Psoas muscle (tissue), 8 donors: ENCODE results near the gene PROK1. TPM values are rescaled to one million over a fixed set of nuclear protein-coding genes. Genes with fewer than 3 reads are reported as not detected.
"Not testable (repeated sequence)": the region's sequence is repeated elsewhere in the genome, so short reads cannot be mapped to it uniquely, and the experiment has no call there.

Source experiments
- ATAC-seq, 4 donors: fragments of 200-7000 bp; cut with Tn5 transposase; one replicate each; pipeline ENCODE4 v1.9.1; 2020; ENCODE audit warnings: moderate library complexity in 3 of 4, mild to moderate bottlenecking in 2 of 4
- DNase-seq, 2 donors: peaks; one replicate each; pipeline ENCODE4 v3.0.0-alpha.2; 2020
- H3K27ac ChIP-seq: fragments of 200-600 bp; one replicate; pipeline ENCODE4 v1.8.0; 2022
- H3K27me3 ChIP-seq, 3 donors: fragments of 200-600 bp in 1 of 3; one replicate each; pipeline versions ENCODE4 v1.6.1 to v1.8.0; 2013 to 2022; ENCODE audit warnings: low read length in 2 of 3, mild to moderate bottlenecking in 2 of 3, moderate library complexity in 1 of 3; ENCODE audit not compliant: insufficient read depth in 3 of 3
- H3K36me3 ChIP-seq, 2 donors: fragments of 200-600 bp in 1 of 2; one replicate each; pipeline versions ENCODE4 v1.6.1 to v1.8.0; 2013 to 2022; ENCODE audit warnings: low read depth in 1 of 2, mild to moderate bottlenecking in 1 of 2, moderate library complexity in 1 of 2; ENCODE audit not compliant: insufficient read depth in 1 of 2
- H3K4me1 ChIP-seq: fragments of 200-600 bp; one replicate; pipeline ENCODE4 v1.8.0; 2022
- H3K4me3 ChIP-seq: fragments of 200-600 bp; one replicate; pipeline ENCODE4 v1.8.0; 2022; ENCODE audit warnings: mild to moderate bottlenecking
- H3K9me3 ChIP-seq: fragments of 200-600 bp; one replicate; pipeline ENCODE4 v1.8.0; 2022
- WGBS, 3 donors: extraction: QIAGEN DNeasy Blood & Tissue Kit; methylation state at CpG; one replicate each; pipeline versions ENCODE4 v1.1.6 to v1.1.7; 2013; 5-methylcytosine and 5-hydroxymethylcytosine counted together
- intact Hi-C, 2 donors: fragments of 100-400 bp; cut with DNase I; formaldehyde crosslinking; loops; one replicate each; pipeline versions ENCODE4 v1.11.0 to v1.14.2; 2022
- long read RNA-seq, 2 donors: library from polyadenylated mRNA; unstranded; transcript quantifications; one replicate each; pipeline ENCODE4 v2.0.0, GENCODE V29; 2021
- polyA plus RNA-seq, 3 donors: library from polyadenylated mRNA; stranded (reverse); fragments of 200-250 nt; gene quantifications; one replicate each; pipeline ENCODE4 v1.2.3, GENCODE V29; 2013
- total RNA-seq, 4 donors: library from RNA; stranded (reverse); fragmentation: NEBNext Ultra II Directional in 2 of 4; extraction: Animal tissue kit (Norgen Biotek cat#: 25700) in 2 of 4; gene quantifications; one replicate each; pipeline versions ENCODE4 v1.2.1 to v1.2.4, GENCODE V29; 2021 to 2023
- TF ChIP-seq, protein P1 (sequence below): fragments of 200-600 bp; IDR thresholded peaks from one replicate; pipeline ENCODE4 v1.8.0; 2022; ENCODE audit warnings: antibody characterized with exemption
- donor health status: healthy with polysubstance abuse.
- donor health status: DM: no; HTN: no; CAD: no; lungs with moderate emphysema.
- donor health status: Bipolar disorder and iron deficiency.
- donor health status: healthy.
- donor health status: DM: yes; HTN: yes; CAD: no.
- donor health status: DM: no; HTN: no; CAD: no.
- donor health status: DM: no; HTN: no; CAD: no.
- donor health status: DM: yes; HTN: yes; CAD: no.

The PROK1 gene, protein sequence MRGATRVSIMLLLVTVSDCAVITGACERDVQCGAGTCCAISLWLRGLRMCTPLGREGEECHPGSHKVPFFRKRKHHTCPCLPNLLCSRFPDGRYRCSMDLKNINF
- under 1 TPM in 3 of 4 donors, not detected in 1; 0.15 to 0.21 (median 0.16) TPM for total RNA-seq
- polyA plus RNA-seq = 10 to 100 TPM in 1 of 3 donors, under 1 TPM in 2; 0.23 to 15.0 (median 0.68) TPM
- long read RNA-seq, donor 1 = 0 reads
- long read RNA-seq, donor 2 = 0 reads

DNA sequence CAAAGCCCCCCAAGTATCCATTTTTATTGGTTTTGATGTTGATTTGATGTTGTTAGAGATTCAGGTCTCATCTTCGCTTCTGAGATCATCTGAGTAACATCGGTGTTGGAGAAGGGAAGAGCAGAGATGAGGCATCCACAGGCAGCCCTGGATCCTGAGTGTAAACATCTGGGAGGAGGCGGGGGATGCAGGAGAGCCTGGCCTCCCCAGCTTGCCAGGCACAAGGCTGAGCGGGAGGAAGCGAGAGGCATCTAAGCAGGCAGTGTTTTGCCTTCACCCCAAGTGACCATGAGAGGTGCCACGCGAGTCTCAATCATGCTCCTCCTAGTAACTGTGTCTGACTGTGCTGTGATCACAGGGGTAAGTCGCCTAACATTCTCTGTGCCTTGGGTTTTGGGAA is at the start of gene PROK1:
TSS of gene PROK1 (plus strand) at position 221 of the 400 bp plus-strand sequence. CDS start at position 289, 68 bp downstream.
- intact Hi-C loops = no loop called here
- no peak within 1 kb of the TSS for H3K4me3 ChIP-seq
- no peaks in the 10 kb centered on the region for H3K4me1 ChIP-seq
- H3K36me3 ChIP-seq = no peaks in the 10 kb centered on the region
- DNase-seq (no peak), ATAC-seq (no peak)
- no peaks in the 10 kb centered on the region for H3K9me3 ChIP-seq
- no peak within 1 kb of the TSS for H3K27ac ChIP-seq
- WGBS, 3 donors = 75 to 84% (median 79%) methylated on average over 8 of the region's 8 CpGs
- H3K27me3 ChIP-seq = peaks cover 0 to 13% (median 3%) of the 10 kb centered on the region in 3 donors
- TF ChIP-seq, protein P1, sequence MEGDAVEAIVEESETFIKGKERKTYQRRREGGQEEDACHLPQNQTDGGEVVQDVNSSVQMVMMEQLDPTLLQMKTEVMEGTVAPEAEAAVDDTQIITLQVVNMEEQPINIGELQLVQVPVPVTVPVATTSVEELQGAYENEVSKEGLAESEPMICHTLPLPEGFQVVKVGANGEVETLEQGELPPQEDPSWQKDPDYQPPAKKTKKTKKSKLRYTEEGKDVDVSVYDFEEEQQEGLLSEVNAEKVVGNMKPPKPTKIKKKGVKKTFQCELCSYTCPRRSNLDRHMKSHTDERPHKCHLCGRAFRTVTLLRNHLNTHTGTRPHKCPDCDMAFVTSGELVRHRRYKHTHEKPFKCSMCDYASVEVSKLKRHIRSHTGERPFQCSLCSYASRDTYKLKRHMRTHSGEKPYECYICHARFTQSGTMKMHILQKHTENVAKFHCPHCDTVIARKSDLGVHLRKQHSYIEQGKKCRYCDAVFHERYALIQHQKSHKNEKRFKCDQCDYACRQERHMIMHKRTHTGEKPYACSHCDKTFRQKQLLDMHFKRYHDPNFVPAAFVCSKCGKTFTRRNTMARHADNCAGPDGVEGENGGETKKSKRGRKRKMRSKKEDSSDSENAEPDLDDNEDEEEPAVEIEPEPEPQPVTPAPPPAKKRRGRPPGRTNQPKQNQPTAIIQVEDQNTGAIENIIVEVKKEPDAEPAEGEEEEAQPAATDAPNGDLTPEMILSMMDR = no peak

DNA sequence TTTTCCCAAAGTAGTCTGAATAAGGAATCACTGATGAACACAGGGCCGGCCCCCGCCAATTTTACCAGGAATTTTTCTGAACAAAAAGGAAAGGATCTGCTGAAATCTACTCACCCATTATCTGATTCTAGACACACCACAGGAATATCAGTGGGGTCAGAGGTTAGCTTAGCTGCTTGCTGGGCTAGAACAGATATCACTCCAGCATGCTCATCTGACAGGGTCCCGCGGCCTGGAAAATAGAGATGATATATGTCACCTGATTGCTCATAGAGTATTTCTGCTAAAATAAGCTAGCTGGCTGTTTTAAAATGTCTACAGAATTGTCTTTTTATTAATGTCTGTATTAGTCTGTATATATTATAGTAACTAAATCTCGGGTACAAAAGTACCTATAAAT is 47.1 kb upstream of the PROK1 start:
- intact Hi-C loops = no loop called here
- ATAC-seq (no peak), DNase-seq (no peak)
- Histone ChIP-seq H3K4me1 (peaks cover 16% of the 10 kb centered on the region), H3K36me3 (peaks cover 16 to 75% of the 10 kb centered on the region in 2 donors), H3K27ac (no peak overlapping the region), H3K9me3 (no peaks in the 10 kb centered on the region), H3K27me3 (no peaks in the 10 kb centered on the region), H3K4me3 (no peak overlapping the region)
- TF ChIP-seq, protein P1 = no peak
- WGBS, 3 donors = 89 to 96% (median 91%) methylated on average over 5 of the region's 5 CpGs

DNA sequence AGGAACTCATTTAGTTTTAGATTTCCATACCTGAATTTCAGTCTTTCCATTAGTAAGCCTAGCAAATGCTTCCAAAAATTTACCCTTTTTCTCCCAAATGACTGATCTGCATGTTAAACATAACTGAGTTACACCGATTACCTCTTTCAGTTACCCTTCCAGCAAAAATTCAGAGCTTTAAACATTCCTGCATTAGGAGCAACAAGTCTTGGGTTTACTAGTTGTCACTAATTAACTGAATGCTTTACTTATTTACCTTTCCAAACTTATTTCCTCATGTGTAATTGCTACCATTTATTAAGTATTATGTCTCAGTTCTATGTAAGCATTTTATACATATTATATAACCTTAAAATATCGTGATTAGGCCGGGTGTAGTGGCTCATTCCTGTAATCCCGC is 46.5 kb upstream of the PROK1 start:
- WGBS, 3 donors = 88 to 95% (median 91%) methylated on average over 4 of the region's 4 CpGs

DNA sequence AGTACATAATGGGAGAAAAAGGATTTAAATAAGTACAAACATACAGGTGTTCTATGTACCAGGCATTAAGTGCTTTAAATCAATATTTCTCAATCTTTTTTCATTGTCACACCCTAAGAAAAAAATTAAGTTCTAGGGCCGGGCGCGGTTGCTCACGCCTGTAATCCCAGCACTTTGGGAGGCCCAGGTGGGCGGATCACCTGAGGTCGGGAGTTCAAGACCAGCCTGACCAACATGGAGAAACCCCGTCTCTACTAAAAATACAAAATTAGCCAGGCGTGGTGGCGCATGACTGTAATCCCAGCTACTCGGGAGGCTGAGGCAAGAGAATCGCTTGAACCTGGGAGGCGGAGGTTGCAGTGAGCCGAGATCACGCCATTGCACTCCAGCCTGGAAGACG is 44.5 kb upstream of the PROK1 start:
- DNase-seq, H3K27me3 ChIP-seq, H3K9me3 ChIP-seq, ATAC-seq: not testable (repeated sequence)
- 64 to 76% (median 71%) methylated on average over 14 to 15 of the region's 15 CpGs for WGBS, 3 donors
- H3K27ac ChIP-seq = peak overlapping the region; percentile 96
- H3K36me3 ChIP-seq = peaks cover 16 to 50% of the 10 kb centered on the region in 2 donors
- H3K4me3 ChIP-seq = peak overlapping the region; percentile 91
- peaks cover 18% of the 10 kb centered on the region for H3K4me1 ChIP-seq
- intact Hi-C loops = loop anchor here (2.0 to 5.0 kb wide), 2 partner anchors 64 to 68 kb away; partner anchors contain the start of gene RBM15 (in 1 of the 2)

More for the DNA sequence above, 46.5 kb upstream of the PROK1 start:
- no peak overlapping the region for H3K27ac ChIP-seq
- H3K4me3 ChIP-seq = no peak overlapping the region
- intact Hi-C loops = no loop called here
- H3K4me1 ChIP-seq = peaks cover 18% of the 10 kb centered on the region
- DNase-seq = no peak
- no peaks in the 10 kb centered on the region for H3K9me3 ChIP-seq
- ATAC-seq = no peak
- TF ChIP-seq, protein P1 = no peak
- H3K36me3 ChIP-seq = peaks cover 16 to 71% of the 10 kb centered on the region in 2 donors
- no peaks in the 10 kb centered on the region for H3K27me3 ChIP-seq

DNA sequence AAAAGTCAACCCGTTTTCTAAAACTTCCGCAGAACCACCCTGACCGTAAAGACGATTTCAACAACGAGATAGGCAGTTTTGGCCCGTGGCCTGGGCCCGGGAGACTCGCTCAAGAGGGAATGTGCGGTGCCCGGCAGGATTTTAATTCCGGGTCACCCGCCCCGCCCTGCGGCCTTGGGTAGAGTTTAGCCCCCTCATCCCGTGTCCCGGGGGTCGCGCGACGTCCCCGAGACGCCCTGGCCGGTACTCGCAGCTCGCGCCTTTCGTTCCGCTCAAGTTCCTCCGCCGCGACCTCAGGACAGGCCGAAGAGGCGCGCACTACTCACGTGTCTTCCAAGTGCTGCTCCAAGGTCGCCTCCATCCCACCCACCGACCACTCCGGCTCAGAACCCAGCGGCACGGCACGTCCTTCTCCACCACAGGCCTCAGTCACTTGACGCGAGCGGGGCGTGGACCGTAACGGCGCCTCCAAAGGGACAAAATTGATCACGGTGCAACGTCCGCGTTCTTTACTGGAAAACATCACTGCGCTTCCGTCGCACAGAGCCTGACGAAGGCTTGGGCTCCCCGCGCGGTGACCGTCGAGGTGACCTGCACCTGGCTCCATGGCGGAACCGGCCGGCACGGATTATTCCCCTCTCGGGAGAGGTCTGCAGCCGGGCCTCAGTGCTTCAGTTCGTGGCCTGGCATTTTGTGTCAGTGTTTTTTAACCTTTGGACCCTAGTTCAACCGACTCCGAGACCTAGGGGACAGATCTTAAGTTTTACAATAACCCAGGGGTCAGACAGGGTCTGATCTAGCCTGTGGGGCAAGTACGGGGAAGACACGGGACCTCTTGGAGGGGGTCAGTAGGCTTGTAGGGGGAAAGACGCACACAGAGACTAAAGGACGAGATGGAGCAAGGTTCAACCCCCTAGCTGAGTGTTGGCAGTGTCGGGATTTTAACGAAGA is 43.4 kb upstream of the PROK1 start, which contains the start of gene LAMTOR5:
TSS of gene LAMTOR5 (minus strand) at position 435 of the 951 bp plus-strand sequence. CDS start at position 361, 74 bp downstream.
- Histone ChIP-seq H3K27ac (peak within 1 kb of the TSS; percentile 96), H3K4me3 (peak within 1 kb of the TSS; percentile 91), H3K27me3 (no peaks in the 10 kb centered on the region), H3K9me3 (no peaks in the 10 kb centered on the region), H3K36me3 (peaks cover 13 to 45% of the 10 kb centered on the region in 2 donors), H3K4me1 (peaks cover 20% of the 10 kb centered on the region)
- 0 to 1% (median 0%) methylated on average over 73 to 76 of the region's 76 CpGs for WGBS, 3 donors
- intact Hi-C loops = loop anchor here (2.0 to 5.0 kb wide), 2 partner anchors 65 to 69 kb away; partner anchors contain the start of gene RBM15 (in 1 of the 2)
- TF ChIP-seq, protein P1 = no peak
- ATAC-seq (peak; percentile 96 to 99 (median 98)), DNase-seq (peak; percentile 95 to 97)
